ENCODE data around the gene FOXP1.

- TF ChIP-seq CTCF (IDR thresholded peaks at IDR 0.05), result no peak
- no peak for TF ChIP-seq EZH2 (IDR thresholded peaks at IDR 0.05; ENCODE audit: borderline replicate concordance, insufficient read depth, low read depth, low read length, poor library complexity, severe bottlenecking)
Measured at GRCh38 chr3:71537211-71537611, 46.3 kb downstream of the FOXP1 start.

Data from B cell (primary cell).